Measurements from ENCODE around the gene LOC101059915.

LOC101059915 gene

GRCh38 chrX:71667328-71668247 lies at the start of gene LOC101059915:
Gene LOC101059915, plus strand, starts transcription at chrX:71667546.
- no peak within 1 kb of the TSS for H3K4me2 ChIP-seq (ENCODE audit: low read length, poor library complexity, severe bottlenecking)
- WGBS: 93% methylated on average over 48 of the region's 50 CpGs

GRCh38 chrX:71617742-71618141 lies 49.6 kb upstream of the LOC101059915 start:
- WGBS: 98% methylated on average over 8 of the region's 8 CpGs
- Histone ChIP-seq H2BK15ac (ENCODE audit: low read depth, poor library complexity, severe bottlenecking) (no peak overlapping the region), H3K4me3 (ENCODE audit: insufficient read depth in 1 of 2, low read depth in 1 of 2, low read length in 2 of 2) (no peak overlapping the region)

More at GRCh38 chrX:71667328-71668247, at the start of gene LOC101059915:
- Histone ChIP-seq H3K4ac (ENCODE audit: low read depth in 1 of 2, low read length in 2 of 2) (no peak within 1 kb of the TSS), H3K14ac (ENCODE audit: low read length in 2 of 2) (no peak within 1 kb of the TSS), H3K4me3 (ENCODE audit: insufficient read depth in 1 of 2, low read depth in 1 of 2, low read length in 2 of 2) (no peak within 1 kb of the TSS), H3K23ac (ENCODE audit: low read length in 2 of 2) (no peak within 1 kb of the TSS), H2BK15ac (ENCODE audit: low read depth, poor library complexity, severe bottlenecking) (no peak within 1 kb of the TSS), H4K91ac (ENCODE audit: low read length) (no peak within 1 kb of the TSS), H2BK12ac (ENCODE audit: low read length in 2 of 2) (no peak within 1 kb of the TSS), H3K27me3 (ENCODE audit: control insufficient read depth in 1 of 2, insufficient read depth in 1 of 2, low read length in 2 of 2) (peaks cover 0 to 36% of the 10 kb centered on the region in 2 experiments), H3K9ac (ENCODE audit: low read length) (no peak within 1 kb of the TSS), H3K36me3 (ENCODE audit: control insufficient read depth in 1 of 2, insufficient read depth in 2 of 2, low read depth in 1 of 2, low read length in 2 of 2) (no peaks in the 10 kb centered on the region), H3K9me3 (ENCODE audit: control insufficient read depth, low read length) (no peaks in the 10 kb centered on the region), H4K8ac (ENCODE audit: low read length) (no peak within 1 kb of the TSS), H3K4me1 (ENCODE audit: control insufficient read depth, insufficient read depth, low read depth, low read length) (peaks cover 2% of the 10 kb centered on the region), H2BK5ac (ENCODE audit: low read depth, low read length, poor library complexity, severe bottlenecking) (no peak within 1 kb of the TSS), H3K79me1 (replicated peaks; ENCODE audit: low read length, poor library complexity, severe bottlenecking) (no peaks in the 10 kb centered on the region), H2AK5ac (ENCODE audit: low read length, severe bottlenecking) (no peak within 1 kb of the TSS), H2AFZ (ENCODE audit: low read depth, low read length) (no peak within 1 kb of the TSS), H2BK120ac (ENCODE audit: low read depth, low read length) (no peak within 1 kb of the TSS), H3K27ac (ENCODE audit: low read length, poor library complexity, severe bottlenecking) (no peak within 1 kb of the TSS), H3K18ac (ENCODE audit: low read depth in 1 of 2, low read length in 2 of 2) (no peak within 1 kb of the TSS)
- DNase-seq: no peak

GRCh38 chrX:71618303-71618721 lies 49.0 kb upstream of the LOC101059915 start, which contains the start of gene CXCR3:
Gene CXCR3, minus strand, starts transcription at chrX:71618511. Its CDS starts 62 bp downstream, at chrX:71618449.
- no peak within 1 kb of the TSS for H2BK5ac ChIP-seq (ENCODE audit: low read depth, low read length, poor library complexity, severe bottlenecking)
- WGBS: 100% methylated on average over 3 of the region's 4 CpGs

More at GRCh38 chrX:71617742-71618141, 49.6 kb upstream of the LOC101059915 start:
- H3K4me2 ChIP-seq (ENCODE audit: low read length, poor library complexity, severe bottlenecking): no peak overlapping the region
- no peak overlapping the region for H2AK5ac ChIP-seq (ENCODE audit: low read length, severe bottlenecking)
- H3K23ac ChIP-seq (ENCODE audit: low read length in 2 of 2): no peak overlapping the region
- H3K27ac ChIP-seq (ENCODE audit: low read length, poor library complexity, severe bottlenecking): no peak overlapping the region
- H3K27me3 ChIP-seq (ENCODE audit: control insufficient read depth in 1 of 2, insufficient read depth in 1 of 2, low read length in 2 of 2): peaks cover 0 to 12% of the 10 kb centered on the region in 2 experiments
- H3K79me1 ChIP-seq (replicated peaks; ENCODE audit: low read length, poor library complexity, severe bottlenecking): peaks cover 6% of the 10 kb centered on the region
- H3K4ac ChIP-seq (ENCODE audit: low read depth in 1 of 2, low read length in 2 of 2): no peak overlapping the region
- H3K9ac ChIP-seq (ENCODE audit: low read length): no peak overlapping the region
- H2AFZ ChIP-seq (ENCODE audit: low read depth, low read length): no peak overlapping the region
- no peak overlapping the region for H4K8ac ChIP-seq (ENCODE audit: low read length)
- H3K36me3 ChIP-seq (ENCODE audit: control insufficient read depth in 1 of 2, insufficient read depth in 2 of 2, low read depth in 1 of 2, low read length in 2 of 2): peaks cover 26 to 55% of the 10 kb centered on the region in 2 experiments
- no peak overlapping the region for H2BK12ac ChIP-seq (ENCODE audit: low read length in 2 of 2)
- peaks cover 7% of the 10 kb centered on the region for H3K4me1 ChIP-seq (ENCODE audit: control insufficient read depth, insufficient read depth, low read depth, low read length)
- H3K9me3 ChIP-seq (ENCODE audit: control insufficient read depth, low read length): no peaks in the 10 kb centered on the region
- H2BK5ac ChIP-seq (ENCODE audit: low read depth, low read length, poor library complexity, severe bottlenecking): no peak overlapping the region
- no peak overlapping the region for H4K91ac ChIP-seq (ENCODE audit: low read length)
- no peak overlapping the region for H2BK120ac ChIP-seq (ENCODE audit: low read depth, low read length)
- H3K18ac ChIP-seq (ENCODE audit: low read depth in 1 of 2, low read length in 2 of 2): no peak overlapping the region
- H3K14ac ChIP-seq (ENCODE audit: low read length in 2 of 2): no peak overlapping the region
- DNase-seq: no peak

GRCh38 chrX:71618787-71619186 lies 48.6 kb upstream of the LOC101059915 start:
- H3K4me1 ChIP-seq (ENCODE audit: control insufficient read depth, insufficient read depth, low read depth, low read length): peaks cover 10% of the 10 kb centered on the region
- WGBS: 100% methylated on average over 3 of the region's 3 CpGs
- no peak overlapping the region for H2AK5ac ChIP-seq (ENCODE audit: low read length, severe bottlenecking)
- H3K79me1 ChIP-seq (replicated peaks; ENCODE audit: low read length, poor library complexity, severe bottlenecking): peaks cover 7% of the 10 kb centered on the region
- no peak overlapping the region for H2BK5ac ChIP-seq (ENCODE audit: low read depth, low read length, poor library complexity, severe bottlenecking)
- no peak overlapping the region for H3K23ac ChIP-seq (ENCODE audit: low read length in 2 of 2)
- DNase-seq: no peak
- H3K4me2 ChIP-seq (ENCODE audit: low read length, poor library complexity, severe bottlenecking): no peak overlapping the region
- no peak overlapping the region for H4K8ac ChIP-seq (ENCODE audit: low read length)
- no peak overlapping the region for H3K18ac ChIP-seq (ENCODE audit: low read depth in 1 of 2, low read length in 2 of 2)
- no peak overlapping the region for H3K9ac ChIP-seq (ENCODE audit: low read length)
- no peaks in the 10 kb centered on the region for H3K9me3 ChIP-seq (ENCODE audit: control insufficient read depth, low read length)
- H3K4ac ChIP-seq (ENCODE audit: low read depth in 1 of 2, low read length in 2 of 2): no peak overlapping the region
- no peak overlapping the region for H2AFZ ChIP-seq (ENCODE audit: low read depth, low read length)
- H3K36me3 ChIP-seq (ENCODE audit: control insufficient read depth in 1 of 2, insufficient read depth in 2 of 2, low read depth in 1 of 2, low read length in 2 of 2): peaks cover 15 to 55% of the 10 kb centered on the region in 2 experiments
- H2BK12ac ChIP-seq (ENCODE audit: low read length in 2 of 2): no peak overlapping the region
- no peak overlapping the region for H3K14ac ChIP-seq (ENCODE audit: low read length in 2 of 2)
- H3K27me3 ChIP-seq (ENCODE audit: control insufficient read depth in 1 of 2, insufficient read depth in 1 of 2, low read length in 2 of 2): peaks cover 0 to 12% of the 10 kb centered on the region in 2 experiments
- H3K4me3 ChIP-seq (ENCODE audit: insufficient read depth in 1 of 2, low read depth in 1 of 2, low read length in 2 of 2): no peak overlapping the region
- H3K27ac ChIP-seq (ENCODE audit: low read length, poor library complexity, severe bottlenecking): no peak overlapping the region
- no peak overlapping the region for H2BK15ac ChIP-seq (ENCODE audit: low read depth, poor library complexity, severe bottlenecking)
- no peak overlapping the region for H2BK120ac ChIP-seq (ENCODE audit: low read depth, low read length)
- H4K91ac ChIP-seq (ENCODE audit: low read length): no peak overlapping the region

More at GRCh38 chrX:71618303-71618721, 49.0 kb upstream of the LOC101059915 start, which contains the start of gene CXCR3:
- Histone ChIP-seq H3K18ac (ENCODE audit: low read depth in 1 of 2, low read length in 2 of 2) (no peak within 1 kb of the TSS), H3K4me3 (ENCODE audit: insufficient read depth in 1 of 2, low read depth in 1 of 2, low read length in 2 of 2) (no peak within 1 kb of the TSS), H3K36me3 (ENCODE audit: control insufficient read depth in 1 of 2, insufficient read depth in 2 of 2, low read depth in 1 of 2, low read length in 2 of 2) (peaks cover 20 to 58% of the 10 kb centered on the region in 2 experiments), H3K9me3 (ENCODE audit: control insufficient read depth, low read length) (no peaks in the 10 kb centered on the region), H3K27ac (ENCODE audit: low read length, poor library complexity, severe bottlenecking) (no peak within 1 kb of the TSS), H4K91ac (ENCODE audit: low read length) (no peak within 1 kb of the TSS), H2BK15ac (ENCODE audit: low read depth, poor library complexity, severe bottlenecking) (no peak within 1 kb of the TSS), H3K4ac (ENCODE audit: low read depth in 1 of 2, low read length in 2 of 2) (no peak within 1 kb of the TSS), H2AFZ (ENCODE audit: low read depth, low read length) (no peak within 1 kb of the TSS), H2AK5ac (ENCODE audit: low read length, severe bottlenecking) (no peak within 1 kb of the TSS), H3K79me1 (replicated peaks; ENCODE audit: low read length, poor library complexity, severe bottlenecking) (peaks cover 7% of the 10 kb centered on the region), H4K8ac (ENCODE audit: low read length) (no peak within 1 kb of the TSS), H3K27me3 (ENCODE audit: control insufficient read depth in 1 of 2, insufficient read depth in 1 of 2, low read length in 2 of 2) (peaks cover 0 to 12% of the 10 kb centered on the region in 2 experiments), H3K23ac (ENCODE audit: low read length in 2 of 2) (no peak within 1 kb of the TSS), H2BK120ac (ENCODE audit: low read depth, low read length) (no peak within 1 kb of the TSS), H3K4me2 (ENCODE audit: low read length, poor library complexity, severe bottlenecking) (no peak within 1 kb of the TSS), H3K9ac (ENCODE audit: low read length) (no peak within 1 kb of the TSS), H3K4me1 (ENCODE audit: control insufficient read depth, insufficient read depth, low read depth, low read length) (peaks cover 10% of the 10 kb centered on the region), H2BK12ac (ENCODE audit: low read length in 2 of 2) (no peak within 1 kb of the TSS), H3K14ac (ENCODE audit: low read length in 2 of 2) (no peak within 1 kb of the TSS)
- DNase-seq: no peak
